ENCODE data around the gene ITIH3.
"Not testable (repeated sequence)": the region's sequence is repeated elsewhere in the genome, so short reads cannot be mapped to it uniquely, and the experiment has no call there.

The ITIH3 gene
- total RNA-seq = 0.20 to 0.87 reads per million in 2 donors

DNA sequence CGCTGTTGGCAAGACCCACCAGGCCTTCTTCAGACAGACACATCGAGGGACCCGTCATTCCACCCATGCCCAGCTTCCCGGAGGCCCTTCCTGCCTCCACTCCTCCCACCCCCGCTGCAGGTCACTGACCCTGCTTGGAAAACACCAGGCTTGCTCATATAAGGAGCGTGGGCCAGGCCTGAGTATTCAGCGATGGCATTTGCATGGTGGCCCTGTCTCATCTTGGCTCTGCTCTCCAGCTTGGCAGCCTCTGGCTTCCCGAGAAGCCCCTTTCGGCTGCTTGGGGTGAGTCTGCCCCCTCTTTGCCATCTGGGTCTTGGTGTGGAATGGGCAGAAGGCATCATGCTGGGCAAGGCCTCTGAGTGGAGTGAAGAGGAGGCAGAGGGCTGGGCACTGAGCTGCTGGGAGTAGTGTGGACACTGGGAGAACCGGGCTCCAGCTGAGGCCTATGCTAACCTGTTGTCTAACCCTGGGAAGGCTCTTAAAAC lies at the start of gene ITIH3:
Gene ITIH3 (plus strand): TSS at position 185 of the 488 bp plus-strand sequence. CDS start 8 bp downstream, at position 193.
- no peak for DNase-seq

DNA sequence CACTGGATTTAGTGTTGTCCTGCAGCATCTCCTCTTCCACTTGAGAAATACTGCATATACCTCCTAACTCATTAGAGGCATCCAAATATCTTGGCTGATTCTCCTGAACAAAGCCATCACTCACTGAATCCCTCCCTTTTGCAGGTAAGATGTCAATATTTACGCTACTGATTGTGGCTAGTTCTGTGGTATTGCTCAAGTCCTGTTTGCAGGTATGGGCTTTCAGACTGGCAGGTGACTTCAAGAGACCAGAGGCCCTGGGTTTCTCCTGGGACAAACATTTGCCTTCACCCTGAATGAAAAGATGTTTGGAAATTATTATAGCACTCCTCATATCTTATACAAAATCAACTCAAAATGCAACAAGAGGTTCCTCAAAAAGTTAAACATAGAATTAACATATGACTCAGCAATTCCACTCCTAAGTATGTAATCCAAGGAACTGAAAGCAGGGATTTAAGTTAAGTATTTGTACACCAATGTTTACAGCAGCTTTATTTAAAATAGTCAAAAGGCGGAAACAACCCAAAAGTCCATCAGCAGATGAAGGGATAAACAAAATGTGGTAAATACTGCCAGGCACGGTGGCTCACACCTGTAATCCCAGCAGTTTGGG lies 42.4 kb upstream of the ITIH3 start:
- no peak for DNase-seq

- DNase-seq = no peak
Observed at GRCh38 chr3:52754373-52754772, 40.2 kb upstream of the ITIH3 start.

GRCh38 chr3:52756141-52756540 lies 38.5 kb upstream of the ITIH3 start:
- DNase-seq = no peak

- DNase-seq = no peak
Observed at GRCh38 chr3:52763466-52763865, 31.1 kb upstream of the ITIH3 start.

- DNase-seq = no peak
Observed at GRCh38 chr3:52769786-52770455, 24.7 kb upstream of the ITIH3 start.

- DNase-seq = peak; percentile 59
Observed at GRCh38 chr3:52770496-52771333, 23.9 kb upstream of the ITIH3 start, which contains the start of gene NEK4. Gene NEK4 (minus strand): TSS chr3:52770940. CDS start chr3:52770746, 194 bp downstream.

DNA sequence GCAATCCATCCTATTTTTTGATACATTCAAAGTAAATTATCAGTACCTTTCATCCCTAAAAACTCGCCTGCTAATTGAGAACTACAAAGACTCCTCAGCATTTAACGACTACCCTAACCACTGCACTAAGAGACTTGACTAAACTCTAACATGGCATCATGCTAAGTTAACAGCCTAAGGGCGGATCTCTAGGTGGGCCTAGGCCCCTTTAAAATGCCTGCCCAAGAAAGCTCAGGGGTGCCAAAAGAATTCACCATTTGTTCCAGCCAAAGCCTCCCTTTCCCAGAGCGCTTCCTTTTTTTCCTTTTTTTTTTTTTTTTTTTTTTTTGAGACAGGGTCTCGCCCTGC lies 23.3 kb upstream of the ITIH3 start:
- DNase-seq = no peak

GRCh38 chr3:52771702-52772101 lies 22.9 kb upstream of the ITIH3 start:
- DNase-seq = no peak

- no peak for DNase-seq
Observed at GRCh38 chr3:52773361-52774065, 21.1 kb upstream of the ITIH3 start.

- no peak for DNase-seq
Observed at GRCh38 chr3:52774066-52774713, 20.4 kb upstream of the ITIH3 start.

GRCh38 chr3:52774901-52775864 lies 19.4 kb upstream of the ITIH3 start:
- no peak for DNase-seq

DNA sequence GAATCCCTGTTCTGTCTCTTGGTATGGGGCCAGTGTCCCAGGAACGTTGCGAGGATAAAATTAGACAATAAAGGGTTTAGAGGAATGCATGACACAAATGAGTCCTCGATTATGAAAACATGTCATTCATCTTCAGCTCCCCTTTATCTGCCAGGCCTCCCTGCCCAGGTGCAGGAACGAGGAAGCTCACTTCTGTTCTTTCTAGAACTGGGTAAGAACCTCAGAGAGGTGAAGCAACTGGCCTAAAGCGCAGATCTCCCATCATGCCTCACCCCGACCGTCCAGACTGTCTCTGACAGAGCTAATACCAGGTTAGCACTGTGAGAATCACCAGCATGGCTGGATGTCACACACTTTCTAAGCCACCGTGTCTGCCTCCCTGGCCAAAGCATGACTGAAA lies 18.7 kb upstream of the ITIH3 start:
- no peak for DNase-seq

GRCh38 chr3:52776486-52776885 lies 18.1 kb upstream of the ITIH3 start:
- DNase-seq = not testable (repeated sequence)

DNA sequence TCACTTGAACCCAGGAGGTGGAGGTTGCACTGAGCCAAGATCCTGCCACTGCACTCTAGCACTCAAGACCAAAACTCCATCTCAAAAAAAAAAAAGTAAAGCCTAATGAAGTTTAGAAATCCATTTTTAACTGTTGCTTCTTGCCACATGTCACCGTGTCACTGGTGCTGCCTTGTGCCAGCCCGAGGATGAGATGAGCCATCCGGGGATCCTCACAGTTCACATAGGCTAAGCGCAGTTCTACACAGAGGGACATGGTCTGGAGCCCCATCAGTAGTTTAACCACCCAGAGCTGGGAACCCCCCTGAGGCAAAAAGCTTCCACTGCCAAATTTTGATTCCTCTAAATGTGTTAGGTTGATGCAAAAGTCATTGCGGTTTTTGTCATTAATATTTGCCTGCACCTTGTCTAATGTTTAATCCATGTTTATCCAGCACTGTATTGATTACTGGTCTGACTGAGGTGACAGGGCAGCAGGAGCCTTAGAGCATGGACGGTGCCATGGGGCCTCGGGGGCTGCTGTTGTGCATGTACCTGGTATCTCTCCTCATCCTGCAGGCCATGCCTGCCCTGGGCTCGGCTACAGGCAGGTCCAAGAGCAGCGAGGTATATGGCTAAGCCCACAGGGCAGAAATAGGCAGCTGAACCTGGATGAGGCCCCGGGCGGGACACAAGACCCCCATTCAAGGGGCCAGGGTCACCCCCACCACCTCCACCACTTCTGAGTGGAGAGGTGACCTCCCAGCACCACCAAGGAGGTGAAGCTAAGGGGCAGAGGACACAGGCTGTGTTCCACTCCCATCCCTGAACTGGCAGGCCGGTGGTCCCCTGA lies 17.3 kb upstream of the ITIH3 start, which contains the start of gene ITIH1:
Gene ITIH1 (plus strand): TSS at position 473 of the 832 bp plus-strand sequence. CDS start 17 bp downstream, at position 490.
- no peak for DNase-seq

- no peak for DNase-seq
Observed at GRCh38 chr3:52777959-52778805, 16.4 kb upstream of the ITIH3 start.

DNA sequence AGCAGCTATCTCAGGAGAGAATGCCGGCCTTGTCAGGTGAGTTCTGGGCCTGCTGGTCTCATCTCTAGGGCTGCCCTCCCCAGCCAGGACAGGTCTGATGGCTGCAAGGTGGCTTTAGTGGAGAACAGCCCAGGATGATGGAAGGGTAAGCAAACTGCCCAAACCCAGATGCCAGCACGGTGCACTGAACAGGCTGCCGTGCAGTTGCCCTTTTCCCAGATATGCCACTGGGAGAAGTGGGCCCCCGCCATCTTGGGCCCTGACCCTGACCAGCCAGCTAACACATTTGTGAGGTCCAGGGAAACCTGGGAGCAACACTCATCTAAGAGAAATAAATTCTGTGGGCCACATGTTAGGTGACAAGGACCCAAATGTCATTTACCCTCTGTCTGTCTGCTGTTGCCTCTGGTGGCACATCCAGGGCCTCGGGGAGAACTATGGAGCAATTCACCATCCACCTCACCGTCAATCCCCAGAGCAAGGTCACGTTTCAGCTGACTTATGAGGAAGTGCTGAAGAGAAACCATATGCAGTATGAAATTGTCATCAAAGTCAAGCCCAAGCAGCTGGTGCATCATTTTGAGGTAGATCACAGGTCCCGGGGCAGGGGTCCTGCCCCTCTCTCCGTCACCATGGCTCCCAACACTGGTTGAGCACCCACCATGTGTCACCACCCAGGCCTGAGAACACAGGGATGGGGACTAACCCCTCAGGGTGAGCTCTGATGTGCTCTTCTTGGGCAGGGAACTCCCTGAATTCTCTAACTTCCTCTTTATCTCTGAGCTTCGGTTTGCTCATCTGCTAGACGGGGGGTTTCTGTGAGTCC lies 15.4 kb upstream of the ITIH3 start:
- DNase-seq = no peak
